CD4-positive, alpha-beta T cell treated with Interleukin-15 for 1 hour (primary cell): ENCODE data around the gene ZNF837.
"Not testable (repeated sequence)": the region's sequence is repeated elsewhere in the genome, so short reads cannot be mapped to it uniquely, and the experiment has no call there.

ENCODE experiments used
- DNase-seq: peaks from one replicate; pipeline ENCODE4 v3.0.0-alpha.2; 2020

Gene ZNF837

DNA sequence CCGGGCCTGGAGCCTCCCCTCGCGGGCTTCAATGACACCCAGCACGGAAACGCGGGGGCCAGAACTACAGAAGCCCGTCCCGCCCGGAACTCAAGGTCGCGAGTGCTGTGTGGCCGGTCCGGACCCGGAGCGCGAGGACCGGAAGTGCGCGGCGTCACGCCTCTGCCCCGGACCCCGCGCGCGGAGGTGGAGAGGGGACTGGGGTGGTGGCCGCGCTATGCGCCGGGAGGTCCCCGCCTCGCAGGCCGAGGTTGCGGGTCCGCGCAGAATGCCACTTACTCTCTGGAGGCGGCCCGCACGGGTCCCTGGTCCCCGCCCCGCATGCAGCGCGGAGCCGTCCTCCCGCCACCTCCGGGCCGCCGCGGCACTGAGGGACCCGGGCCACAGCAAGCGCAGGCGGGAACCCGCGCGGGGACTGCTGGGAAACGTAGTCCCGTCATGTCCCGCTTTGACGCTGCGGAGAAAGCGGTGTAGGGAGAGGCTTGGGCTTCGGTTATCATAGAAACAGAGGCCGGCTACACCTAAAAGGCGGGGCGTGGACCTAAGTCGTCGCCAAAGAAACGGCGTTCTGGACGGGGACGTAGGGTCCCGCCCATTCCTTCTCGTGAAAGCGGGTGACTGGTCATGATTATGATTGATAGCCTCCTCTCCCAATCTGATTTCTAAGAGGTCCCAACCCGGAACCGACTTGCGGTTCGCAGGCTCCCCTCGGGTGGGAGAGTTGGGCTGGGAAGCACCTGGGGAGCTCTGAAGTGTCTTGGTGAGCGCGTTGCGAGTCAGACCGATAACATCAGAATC is at the start of gene ZNF837:
ZNF837 (minus strand) TSS at position 369 of the 798 bp plus-strand sequence. CDS start 11,698 bp downstream, outside the sequence.
- peak; percentile 100 for DNase-seq

DNA sequence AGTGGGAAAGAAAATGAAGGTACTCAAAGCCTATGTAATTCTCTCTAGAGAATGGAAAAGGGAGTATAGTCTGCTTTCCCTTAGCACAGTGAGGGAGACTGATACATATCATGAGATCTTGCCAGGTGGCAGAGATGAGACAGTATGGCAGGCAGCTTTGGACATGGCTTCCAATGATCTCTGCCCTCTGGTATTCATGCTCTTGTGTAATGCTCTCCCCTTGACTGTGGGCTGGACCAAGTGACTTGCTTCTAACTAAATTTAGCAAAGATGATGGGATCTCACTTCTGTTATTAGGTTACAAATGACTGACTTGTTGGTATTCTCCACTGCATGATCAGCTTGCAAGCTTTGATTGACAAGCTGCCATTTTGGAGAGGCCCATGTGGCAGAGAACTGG is 48.9 kb upstream of the ZNF837 start:
- no peak for DNase-seq

DNA sequence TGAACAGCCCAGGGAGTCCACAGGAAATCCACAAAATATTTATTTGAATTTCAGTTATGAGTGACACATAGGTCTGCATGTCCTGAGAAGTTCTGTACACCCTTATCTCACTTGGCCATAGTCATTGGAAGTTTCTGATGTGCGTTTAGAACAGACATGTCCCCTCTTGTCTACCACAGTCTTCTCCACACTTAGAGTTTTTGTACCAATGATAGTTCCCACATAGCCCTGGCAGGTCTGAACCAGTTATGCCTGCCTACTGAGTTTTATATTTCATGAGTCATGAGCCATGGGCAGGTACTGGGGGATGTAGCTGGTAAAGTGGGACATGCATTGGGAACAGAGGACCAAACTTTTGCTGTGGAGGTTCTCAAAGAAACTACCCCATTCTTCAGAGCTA is 47.8 kb upstream of the ZNF837 start:
- no peak for DNase-seq

DNA sequence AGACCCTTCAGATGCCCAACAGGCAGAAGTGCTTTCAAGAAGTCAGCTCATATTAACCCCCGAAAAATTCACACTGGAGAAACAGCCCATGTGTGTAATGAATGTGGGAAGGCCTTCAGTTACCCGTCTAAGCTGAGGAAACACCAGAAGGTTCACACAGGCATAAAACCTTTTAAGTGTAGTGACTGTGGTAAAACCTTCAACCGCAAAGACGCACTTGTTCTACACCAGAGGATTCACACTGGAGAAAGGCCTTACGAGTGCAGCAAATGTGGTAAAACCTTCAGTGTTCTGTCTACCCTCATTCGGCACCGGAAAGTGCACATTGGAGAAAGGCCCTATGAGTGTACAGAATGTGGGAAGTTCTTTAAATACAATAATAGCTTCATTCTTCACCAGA is 36.2 kb upstream of the ZNF837 start:
- no peak for DNase-seq

DNA sequence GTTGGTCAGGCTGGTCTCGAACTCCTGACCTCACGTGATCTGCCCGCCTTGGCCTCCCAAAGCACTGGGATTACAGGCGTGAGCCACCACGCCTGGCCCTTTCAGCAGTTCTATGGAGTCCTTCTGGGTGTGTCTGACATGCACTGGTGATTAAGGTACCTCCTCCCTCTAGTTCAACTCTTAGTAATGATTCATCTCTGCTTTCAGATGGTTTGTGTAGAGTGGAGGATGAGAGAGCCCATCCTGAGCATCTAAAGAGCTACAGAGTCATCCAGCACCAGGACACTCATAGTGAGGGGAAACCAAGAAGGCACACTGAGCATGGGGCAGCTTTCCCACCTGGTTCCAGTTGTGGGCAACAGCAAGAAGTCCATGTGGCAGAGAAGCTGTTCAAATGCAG is 35.8 kb upstream of the ZNF837 start:
- DNase-seq: no peak

DNA sequence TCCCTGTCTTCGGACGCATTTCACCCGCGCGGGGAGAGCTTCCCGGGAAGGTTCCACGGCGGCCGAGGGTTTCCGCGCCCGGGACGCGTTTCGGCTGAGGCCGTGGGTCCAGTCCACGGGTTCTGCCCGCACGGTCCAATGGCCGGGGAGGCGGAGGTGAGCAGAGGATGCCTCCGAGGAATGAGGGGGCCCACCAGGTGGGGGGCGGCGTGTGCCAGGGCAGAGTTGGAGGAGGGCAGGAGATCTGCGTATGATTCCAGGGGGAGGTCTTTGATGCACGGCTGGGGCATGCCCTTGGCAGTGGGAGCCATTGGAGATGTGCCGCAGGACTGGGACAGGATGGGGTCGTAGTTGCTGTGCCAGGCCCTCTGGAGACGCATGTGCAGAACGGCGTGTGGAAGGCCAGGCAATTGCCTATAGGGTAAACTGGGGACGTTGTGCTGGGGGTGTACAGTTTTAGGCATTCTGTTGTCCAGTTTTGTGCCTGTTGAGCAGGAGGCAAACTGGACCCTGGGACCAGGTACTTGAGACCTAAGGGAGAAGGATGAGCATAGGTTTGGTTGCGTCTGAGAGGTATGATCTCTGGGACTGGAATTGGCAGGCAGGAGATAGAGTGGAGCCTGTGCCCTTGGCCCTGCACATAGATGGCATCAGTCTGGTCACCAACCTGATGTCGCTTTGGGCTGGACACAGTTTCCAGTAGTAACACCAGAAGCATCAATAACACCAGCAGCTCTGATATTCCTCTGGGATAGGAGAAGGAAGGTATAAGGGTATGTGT is 28.4 kb upstream of the ZNF837 start:
- no peak for DNase-seq

DNA sequence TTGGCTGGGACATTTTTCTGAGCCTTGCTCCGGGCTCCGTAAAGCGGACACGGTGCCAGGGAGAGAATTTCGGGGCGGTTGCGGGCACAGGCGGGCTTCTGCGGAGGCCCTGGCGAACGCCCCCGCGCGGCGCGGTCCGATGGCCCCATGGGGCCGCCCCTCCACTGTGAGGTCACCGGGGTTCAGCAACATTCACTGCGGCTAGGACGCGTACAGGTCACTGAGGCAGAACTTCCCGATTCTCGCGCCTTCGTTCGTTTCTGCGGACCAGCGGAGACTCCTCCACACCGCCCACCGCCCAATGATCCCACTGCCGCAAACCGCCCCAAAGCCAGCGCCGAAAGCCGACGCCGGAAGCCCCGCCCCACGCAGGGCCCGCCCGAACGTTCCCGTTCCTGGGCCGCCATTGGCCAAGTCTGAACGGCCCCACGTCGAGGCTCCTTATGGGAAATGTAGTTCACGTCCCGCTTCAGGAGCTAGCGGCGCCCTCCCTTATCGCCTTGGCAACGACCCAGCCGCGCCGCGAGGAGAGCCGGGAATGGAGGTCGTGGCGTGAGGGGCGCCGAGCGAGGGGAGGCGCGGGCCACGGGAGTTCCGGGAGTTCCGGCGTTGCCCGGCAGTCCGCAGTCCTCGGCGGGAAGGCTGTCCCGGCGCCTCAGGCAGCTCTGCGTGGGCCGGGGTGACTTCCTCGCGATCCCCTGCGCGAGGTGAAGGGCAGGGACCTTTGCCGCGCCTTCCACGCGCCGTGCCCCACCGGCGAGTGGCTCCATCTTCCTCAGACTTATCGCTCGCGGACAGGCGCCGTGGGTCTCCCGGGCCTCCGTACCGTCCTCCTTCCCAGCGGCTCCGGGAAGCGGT is 27.6 kb upstream of the ZNF837 start, which contains the start of gene ZNF584:
ZNF584 (plus strand) TSS at position 498 of the 858 bp plus-strand sequence. CDS start 499 bp downstream, outside the sequence.
- peak; percentile 92 for DNase-seq

DNA sequence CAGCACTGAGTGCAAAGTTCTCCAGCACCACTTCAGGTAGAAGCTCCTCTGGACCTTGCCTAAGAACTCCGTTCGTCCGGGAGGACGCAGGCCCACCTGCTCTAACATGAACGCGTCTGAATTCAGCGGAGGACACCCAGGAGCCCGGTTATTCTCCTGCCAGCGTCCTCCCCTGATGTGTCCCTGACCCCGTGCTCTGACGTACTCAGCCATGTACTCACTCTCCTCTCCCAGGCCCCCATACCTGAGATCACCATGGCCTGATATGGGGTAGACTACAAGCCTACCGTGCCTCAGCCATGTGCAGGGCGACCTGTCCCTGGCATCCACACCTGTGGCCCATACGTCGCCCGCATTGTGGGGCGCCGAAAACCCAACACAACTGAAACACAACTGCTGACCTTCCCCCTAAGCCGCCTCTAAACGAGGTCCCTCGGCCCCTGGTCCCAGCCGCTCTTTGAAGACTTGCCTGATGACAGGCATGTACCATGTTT is 26.9 kb upstream of the ZNF837 start:
- DNase-seq: no peak

DNA sequence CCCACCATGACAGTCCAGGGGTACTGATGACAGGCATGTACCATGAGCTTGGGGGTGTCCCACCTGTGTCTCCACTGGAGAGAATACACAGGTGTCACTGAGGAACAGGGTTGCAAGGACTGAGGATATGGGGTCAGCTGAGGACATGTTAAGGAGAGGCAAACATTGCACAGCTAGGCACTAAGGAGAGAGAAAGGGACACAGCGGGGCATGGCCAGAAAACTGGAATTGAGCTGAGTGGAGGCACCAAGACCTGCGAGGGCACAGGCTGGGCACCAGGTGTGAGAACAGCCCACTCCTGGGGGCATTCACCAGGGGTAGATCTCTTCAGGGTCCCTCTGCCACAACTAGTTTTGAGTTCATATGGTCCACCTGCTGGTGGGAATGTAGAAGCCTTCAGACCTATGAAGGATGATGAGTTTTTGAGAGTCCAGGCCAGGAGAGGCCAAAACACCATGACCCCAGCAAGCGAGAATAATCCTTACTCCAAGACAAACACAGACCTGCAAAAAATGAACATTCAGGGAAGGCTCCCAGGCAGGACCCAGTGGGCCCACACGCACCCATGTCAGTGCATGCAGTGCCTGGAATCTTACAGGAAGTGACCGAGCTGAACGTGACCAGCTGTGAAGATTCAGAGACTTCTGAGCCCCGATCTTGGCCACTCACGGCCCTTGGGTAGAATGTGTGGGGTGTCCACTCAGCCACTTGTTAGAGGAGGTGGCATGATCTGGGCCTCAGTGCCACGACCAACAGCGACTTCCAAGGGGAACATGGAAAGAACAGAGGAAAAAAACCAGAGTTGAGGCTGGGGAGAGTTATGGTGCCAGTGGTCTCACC is 26.2 kb upstream of the ZNF837 start:
- no peak for DNase-seq

DNA sequence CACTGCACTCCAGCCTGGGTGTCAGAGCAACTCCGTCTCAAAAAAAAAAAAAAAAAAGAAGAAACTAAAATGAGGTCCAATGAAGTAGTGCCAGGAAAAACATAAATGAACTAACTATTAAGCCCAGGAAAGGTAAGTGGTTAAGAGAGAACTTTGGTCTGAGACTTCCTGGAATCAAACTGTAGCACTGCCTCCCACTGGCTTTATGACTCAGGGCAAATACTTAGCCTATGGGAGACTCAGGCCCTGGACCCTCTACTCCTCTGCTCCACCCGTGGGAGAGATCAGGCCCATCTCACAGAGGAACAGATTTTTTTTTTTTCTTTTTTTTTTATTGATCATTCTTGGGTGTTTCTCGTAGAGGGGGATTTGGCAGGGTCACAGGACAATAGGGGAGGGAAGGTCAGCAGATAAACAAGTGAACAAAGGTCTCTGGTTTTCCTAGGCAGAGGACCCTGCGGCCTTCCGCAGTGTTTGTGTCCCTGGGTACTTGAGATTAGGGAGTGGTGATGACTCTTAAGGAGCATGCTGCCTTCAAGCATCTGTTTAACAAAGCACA is 23.2 kb upstream of the ZNF837 start:
- not testable (repeated sequence) for DNase-seq

DNA sequence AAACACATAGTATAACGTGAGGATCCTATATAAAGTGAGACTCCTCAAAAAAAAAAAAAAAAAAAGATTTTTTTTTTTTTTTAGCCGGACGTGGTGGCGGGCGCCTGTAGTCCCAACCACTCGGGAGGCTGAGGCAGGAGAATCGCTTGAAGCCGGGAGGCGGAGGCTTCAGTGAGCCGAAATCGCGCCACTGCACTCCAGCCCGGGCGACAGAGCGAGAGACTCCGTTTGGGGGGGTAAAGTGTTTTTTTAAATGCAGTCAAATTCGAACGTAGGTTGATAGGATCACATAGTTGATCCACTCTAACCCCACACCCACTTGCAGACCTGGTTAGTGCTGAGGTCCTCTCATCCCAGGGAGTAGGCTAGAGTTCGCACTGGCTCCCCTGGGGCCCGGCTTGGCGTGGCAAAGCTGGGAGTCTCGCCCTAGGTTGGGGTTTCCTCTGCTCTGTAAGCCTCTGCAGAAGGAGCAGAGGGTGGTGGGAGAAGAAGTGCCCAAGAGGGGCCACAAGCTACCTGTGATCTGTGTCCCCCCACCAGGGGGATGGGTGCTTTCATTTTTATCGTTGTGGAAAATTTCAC is 21.1 kb upstream of the ZNF837 start:
- DNase-seq: no peak

DNA sequence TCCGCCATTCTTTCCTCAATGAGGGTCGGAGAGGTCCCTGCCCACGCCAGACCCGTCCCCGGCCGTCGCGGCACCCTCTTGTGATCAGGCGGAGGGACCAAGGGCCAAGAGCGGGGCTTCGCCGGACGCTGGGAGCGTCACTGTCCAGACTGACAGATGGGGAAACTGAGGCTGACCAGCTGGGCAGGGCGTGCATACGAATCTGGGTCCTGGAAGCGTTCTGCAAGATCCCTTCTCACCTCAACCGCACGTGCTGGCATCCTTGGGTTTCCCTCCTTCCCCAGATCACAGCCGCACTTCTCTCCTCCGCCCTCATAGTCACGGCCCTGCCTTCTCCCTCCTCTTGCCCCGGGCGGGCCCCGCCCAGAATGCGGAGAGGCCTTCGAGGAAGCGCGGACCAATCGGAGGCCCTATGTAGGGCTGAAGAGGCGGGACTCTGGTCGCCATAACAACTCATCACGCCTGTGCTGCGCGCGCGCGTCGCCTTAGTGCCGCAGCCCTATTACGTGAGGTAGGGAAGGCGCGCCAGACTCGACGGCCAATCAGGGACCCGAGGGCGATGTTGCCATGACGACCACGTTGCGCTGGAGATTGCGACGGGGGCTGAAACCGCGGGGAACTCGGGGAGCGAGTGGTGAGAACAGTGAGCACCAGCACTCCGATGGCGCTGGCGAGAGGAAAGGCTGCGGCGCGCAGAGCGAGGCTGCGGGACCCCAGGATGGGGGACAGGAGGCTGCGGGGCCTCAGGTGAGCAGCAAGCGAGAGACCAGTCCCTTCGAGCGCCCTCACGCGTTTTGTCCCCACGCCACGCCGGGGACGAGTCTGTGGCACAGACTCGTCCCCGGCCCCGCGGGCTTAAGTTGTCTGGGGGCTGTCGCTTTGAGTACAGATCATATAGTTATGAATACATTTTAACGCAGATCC is 20.3 kb upstream of the ZNF837 start:
- peak; percentile 99 for DNase-seq

DNA sequence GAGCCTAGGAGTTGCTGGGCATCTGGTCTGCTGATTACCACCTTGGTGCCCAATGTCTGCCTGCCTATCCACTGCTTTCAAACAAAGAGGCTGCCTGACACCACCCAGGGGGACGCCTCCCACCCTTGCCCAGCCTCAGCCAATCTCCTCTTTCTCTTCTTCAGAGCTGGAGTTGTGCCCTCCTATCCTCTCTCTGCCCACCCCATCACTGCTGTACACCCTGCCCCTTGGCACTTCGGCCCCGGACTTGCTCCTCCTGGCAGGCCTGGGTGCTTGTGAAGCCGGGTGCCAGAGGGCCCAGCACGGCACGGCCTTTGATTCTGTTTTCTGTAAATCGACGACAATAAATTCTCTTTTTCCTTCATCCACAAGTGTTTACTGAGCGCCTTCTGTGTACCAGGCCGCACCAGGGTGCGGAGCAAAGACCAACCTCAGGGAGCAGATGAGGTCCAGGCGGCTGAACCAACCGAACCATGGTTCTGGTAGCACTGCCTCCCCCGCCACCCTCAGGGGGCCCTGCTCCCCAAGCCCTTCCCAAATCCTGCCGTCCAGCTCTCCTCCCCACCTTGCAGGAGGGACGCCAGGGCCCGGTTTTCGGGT is 19.6 kb upstream of the ZNF837 start:
- DNase-seq: no peak

DNA sequence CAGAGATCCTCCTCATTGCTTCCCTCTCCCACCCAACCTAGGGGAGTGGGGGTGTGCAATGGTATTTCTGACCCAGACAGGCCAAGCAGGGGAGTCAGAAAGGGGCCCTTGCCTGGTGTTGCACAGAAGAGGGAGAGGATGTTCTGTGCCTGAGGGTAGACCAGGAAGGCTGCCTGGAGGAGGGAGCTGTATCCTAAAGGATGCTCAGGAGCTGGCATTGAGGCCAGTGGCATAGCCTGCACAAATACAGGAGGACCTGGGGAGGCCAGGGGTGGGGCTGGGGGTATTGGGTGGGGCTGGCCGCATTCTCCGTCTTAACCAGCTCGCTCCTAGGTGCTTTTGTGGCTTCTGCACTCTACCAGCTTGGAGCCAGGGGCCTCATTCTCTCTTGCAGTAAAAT is 19.1 kb upstream of the ZNF837 start:
- no peak for DNase-seq

DNA sequence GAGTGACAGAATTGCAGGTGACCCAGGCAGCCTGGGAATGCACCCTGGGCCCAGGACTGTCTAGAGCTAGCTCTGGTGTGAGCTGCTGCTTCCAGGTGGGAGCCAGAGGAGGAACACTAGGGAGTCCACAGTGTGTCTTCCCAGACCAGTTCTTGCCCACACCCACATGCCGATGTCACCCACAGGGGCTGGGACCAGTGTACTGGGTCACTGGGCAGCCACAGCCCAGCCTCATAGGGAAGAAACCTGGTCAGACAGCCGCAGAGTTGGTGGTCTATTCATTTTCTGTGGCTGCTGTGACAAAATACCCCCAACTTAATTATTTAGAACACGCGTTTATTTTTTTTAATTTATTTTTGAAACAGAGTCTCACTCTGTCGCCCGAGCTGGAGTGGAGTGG is 17.7 kb upstream of the ZNF837 start:
- no peak for DNase-seq

DNA sequence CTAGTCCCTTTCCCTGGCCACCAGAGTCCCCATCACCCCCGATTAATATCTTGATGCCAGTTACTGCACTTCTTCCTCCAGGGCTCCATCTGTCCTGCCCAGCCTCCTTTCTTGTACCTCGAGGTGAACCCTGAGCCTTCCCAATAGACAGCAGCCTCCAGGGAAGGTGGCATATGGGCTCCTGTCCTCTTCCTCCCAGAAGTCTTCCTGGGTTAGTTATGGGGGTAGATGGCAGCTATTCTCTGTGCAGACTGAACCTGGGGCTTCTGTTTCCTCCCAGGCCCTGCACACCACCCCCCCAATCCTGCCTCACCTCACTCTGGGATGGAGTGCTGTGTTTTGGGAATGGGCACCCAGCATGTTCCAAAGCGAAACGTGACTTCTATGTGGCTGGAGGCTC is 17.3 kb upstream of the ZNF837 start:
- DNase-seq: no peak

DNA sequence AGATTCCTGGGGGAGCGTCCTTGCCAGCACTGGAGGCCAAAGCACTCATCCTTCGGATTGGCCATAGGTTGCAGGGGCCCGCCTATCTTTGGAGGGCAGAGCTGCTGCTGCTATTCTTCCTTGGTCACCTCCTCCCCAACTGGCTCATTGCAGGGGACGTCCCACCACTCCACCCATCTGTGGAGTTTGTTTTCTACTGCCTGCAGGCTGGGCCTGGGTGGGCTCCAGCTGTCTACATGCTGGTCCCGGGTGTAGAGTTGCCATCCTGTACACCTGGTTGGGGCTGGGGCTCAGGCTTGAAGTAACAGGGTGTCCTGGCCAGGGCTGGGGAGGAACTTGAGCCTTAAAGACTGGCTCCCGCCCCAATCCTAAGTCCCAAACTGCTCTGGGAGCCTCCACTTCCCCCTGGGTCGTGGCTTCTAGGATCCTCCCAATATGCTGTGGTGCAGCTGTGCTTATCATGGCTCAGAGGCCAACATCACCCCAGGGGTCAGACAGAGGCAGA is 16.8 kb upstream of the ZNF837 start:
- DNase-seq: no peak

DNA sequence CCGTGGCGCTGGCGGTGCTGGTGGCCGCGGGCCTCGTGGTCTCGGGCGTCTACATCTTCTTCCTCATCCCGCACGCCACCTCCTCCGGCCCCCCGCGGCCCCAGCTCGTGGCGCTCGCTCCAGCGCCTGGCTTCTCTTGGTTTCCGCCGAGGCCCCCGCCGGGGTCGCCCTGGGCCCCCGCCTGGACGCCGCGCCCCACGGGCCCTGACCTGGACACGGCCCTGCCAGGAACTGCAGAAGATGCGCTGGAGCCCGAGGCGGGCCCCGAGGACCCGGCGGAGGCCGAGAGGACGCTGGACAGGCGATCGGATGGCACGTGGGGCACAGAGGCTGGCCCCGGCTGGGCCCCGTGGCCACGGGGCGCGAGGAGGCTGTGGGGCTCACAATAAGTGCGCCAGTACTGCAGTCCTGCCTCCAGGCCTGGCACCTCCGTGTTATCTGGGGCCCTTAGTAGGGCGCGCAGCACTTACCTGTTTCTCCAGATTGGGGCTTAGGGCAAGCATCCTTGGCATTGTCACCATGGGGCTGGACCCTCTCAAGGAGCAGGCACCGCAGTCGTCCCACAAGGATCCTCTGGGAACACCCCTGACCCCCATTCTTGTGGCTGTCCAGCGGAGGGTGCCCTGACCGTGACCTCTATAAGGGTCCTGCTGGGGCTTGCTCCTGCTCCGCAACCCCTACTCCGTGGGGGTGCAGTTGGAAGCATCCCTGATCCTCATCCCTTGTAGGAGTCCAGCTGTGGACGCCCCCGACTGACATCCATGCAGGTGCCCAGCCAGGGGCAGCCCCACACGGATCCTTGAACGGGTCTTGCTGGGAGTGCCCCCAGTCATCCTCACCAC is 16.1 kb upstream of the ZNF837 start:
- no peak for DNase-seq
